Thymus (tissue), 11 donors: Measurements from ENCODE around the gene UBE2L5. TPM values are rescaled to one million over a fixed set of nuclear protein-coding genes. Genes with fewer than 3 reads are reported as not detected.

ENCODE experiments used
- DNase-seq, 9 donors: peaks; one replicate each; pipeline ENCODE4 v3.0.0-alpha.2; 2013; ENCODE audit warnings: low spot score in 9 of 9, low read depth in 6 of 9, missing footprints in 1 of 9
- H3K27ac ChIP-seq, 2 donors: one replicate each; pipeline ENCODE4 v1.5.1; 2013; ENCODE audit warnings: control low read depth in 1 of 2, low read depth in 1 of 2, low read length in 1 of 2, mild to moderate bottlenecking in 1 of 2, moderate library complexity in 1 of 2
- H3K27me3 ChIP-seq, 2 donors: one replicate each; pipeline ENCODE4 v1.5.1; 2013; ENCODE audit warnings: low read length in 1 of 2; ENCODE audit not compliant: control insufficient read depth in 2 of 2, insufficient read depth in 1 of 2
- H3K36me3 ChIP-seq, 2 donors: one replicate each; pipeline ENCODE4 v1.5.1; 2013; ENCODE audit warnings: low read length in 1 of 2, mild to moderate bottlenecking in 1 of 2, moderate library complexity in 1 of 2; ENCODE audit not compliant: control insufficient read depth in 2 of 2, insufficient read depth in 2 of 2
- H3K4me1 ChIP-seq, 2 donors: one replicate each; pipeline ENCODE4 v1.5.1; 2013; ENCODE audit warnings: low read length in 2 of 2; ENCODE audit not compliant: control insufficient read depth in 2 of 2, insufficient read depth in 2 of 2
- H3K4me3 ChIP-seq, 2 donors: one replicate each; pipeline ENCODE4 v1.5.1; 2013; ENCODE audit warnings: low read length in 2 of 2, control low read depth in 1 of 2, mild to moderate bottlenecking in 1 of 2
- H3K9me3 ChIP-seq, 2 donors: one replicate each; pipeline ENCODE4 v1.5.1; 2013; ENCODE audit warnings: low read length in 1 of 2, mild to moderate bottlenecking in 1 of 2; ENCODE audit not compliant: control insufficient read depth in 2 of 2, insufficient read depth in 1 of 2
- WGBS: extraction: QIAGEN DNeasy Blood & Tissue Kit; methylation state at CpG from one replicate; pipeline ENCODE4 v1.1.7; 2013; 5-methylcytosine and 5-hydroxymethylcytosine counted together
- polyA plus RNA-seq: library from polyadenylated mRNA; stranded (reverse); fragments of 200-250 nt; gene quantifications from one replicate; pipeline ENCODE4 v1.2.3, GENCODE V29; 2013
- total RNA-seq: library from RNA; stranded (reverse); fragments of 120-200 nt; gene quantifications from one replicate; pipeline ENCODE4 v1.2.4, GENCODE V29; 2013
- donor health status: healthy.

The UBE2L5 gene
- total and polyA plus RNA-seq, 2 donors: 0.23 to 0.24 TPM

DNA sequence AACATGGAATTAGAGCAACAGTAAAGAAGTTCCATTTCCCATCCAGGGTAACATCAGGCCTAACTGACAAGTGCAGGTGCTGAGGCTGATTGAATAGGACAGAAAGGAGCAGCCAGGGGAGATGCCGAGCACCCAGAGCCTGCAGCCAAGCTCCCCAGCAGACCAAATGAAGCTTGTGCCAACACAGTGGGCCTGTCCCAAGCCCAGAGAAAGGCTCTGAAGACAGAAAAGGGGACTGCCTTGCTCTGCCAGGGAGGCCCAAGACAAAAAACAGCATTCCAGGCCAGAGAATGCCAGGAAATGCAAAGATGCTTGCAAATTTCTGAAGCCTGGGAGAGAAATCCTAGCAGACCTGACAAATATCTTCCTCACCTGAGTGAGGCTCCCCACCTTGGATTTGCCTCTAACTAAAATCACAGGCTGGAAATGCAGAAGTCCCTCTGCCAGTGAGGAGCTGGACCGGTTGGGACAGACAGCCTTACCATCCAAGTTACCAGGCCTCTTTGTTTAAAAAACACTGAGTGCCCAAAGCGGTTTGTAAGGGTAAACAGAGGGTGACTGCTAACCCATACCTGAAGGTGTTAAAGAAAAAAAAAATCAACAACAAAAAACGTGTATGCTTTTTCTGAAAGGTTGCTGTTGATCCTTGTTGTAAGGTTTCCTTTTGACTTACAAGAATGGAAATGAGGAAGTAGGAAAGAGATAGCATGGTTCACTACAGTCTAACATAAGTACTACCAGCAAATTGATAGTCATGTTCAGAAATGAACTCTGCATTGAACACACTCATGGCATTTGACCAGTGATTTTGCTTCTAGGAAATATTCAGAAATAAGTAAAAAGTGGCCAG, 55.3 kb downstream of the UBE2L5 start:
- Histone ChIP-seq H3K9me3 (no peaks in the 10 kb centered on the region), H3K27me3 (no peaks in the 10 kb centered on the region), H3K4me3 (no peak overlapping the region), H3K4me1 (no peaks in the 10 kb centered on the region), H3K36me3 (no peaks in the 10 kb centered on the region), H3K27ac (no peak overlapping the region)
- 76% methylated on average over 4 of the region's 4 CpGs for WGBS
- DNase-seq: no peak

Other genes starting within 250 kb of the UBE2L5 start
- gene KATNAL1, start 114.9 kb upstream of the UBE2L5 start, total RNA-seq: 12.4 TPM
- gene KATNAL1, start 114.9 kb upstream of the UBE2L5 start, polyA plus RNA-seq: 4.6 TPM
- gene HMGB1, start 43.4 kb downstream of the UBE2L5 start, total RNA-seq: 1,017 TPM
- gene HMGB1, start 43.4 kb downstream of the UBE2L5 start, polyA plus RNA-seq: 593 TPM
- gene USPL1, start 195.4 kb downstream of the UBE2L5 start, total RNA-seq: 18.4 TPM
- gene USPL1, start 195.4 kb downstream of the UBE2L5 start, polyA plus RNA-seq: 19.3 TPM